SHP77 treated with DMSO at 0.1 percent for 48 hours (cell line): ENCODE measurements around the gene ELMO3.
A peak's percentile ranks its signal among the peaks of the same experiment; 100 is the strongest.

Source experiments
- DNase-seq: peaks from one replicate; lab custom pipeline; 2025; lab: John Stamatoyannopoulos, UW

ELMO3 gene, protein sequence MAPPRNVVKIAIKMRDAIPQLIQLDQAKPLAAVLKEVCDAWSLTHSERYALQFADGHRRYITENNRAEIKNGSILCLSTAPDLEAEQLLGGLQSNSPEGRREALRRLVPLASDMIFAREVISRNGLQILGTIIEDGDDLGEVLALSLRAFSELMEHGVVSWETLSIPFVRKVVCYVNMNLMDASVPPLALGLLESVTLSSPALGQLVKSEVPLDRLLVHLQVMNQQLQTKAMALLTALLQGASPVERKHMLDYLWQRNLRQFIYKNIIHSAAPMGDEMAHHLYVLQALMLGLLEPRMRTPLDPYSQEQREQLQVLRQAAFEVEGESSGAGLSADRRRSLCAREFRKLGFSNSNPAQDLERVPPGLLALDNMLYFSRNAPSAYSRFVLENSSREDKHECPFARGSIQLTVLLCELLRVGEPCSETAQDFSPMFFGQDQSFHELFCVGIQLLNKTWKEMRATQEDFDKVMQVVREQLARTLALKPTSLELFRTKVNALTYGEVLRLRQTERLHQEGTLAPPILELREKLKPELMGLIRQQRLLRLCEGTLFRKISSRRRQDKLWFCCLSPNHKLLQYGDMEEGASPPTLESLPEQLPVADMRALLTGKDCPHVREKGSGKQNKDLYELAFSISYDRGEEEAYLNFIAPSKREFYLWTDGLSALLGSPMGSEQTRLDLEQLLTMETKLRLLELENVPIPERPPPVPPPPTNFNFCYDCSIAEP

GRCh38 chr16:67199011-67199807 is at the start of gene ELMO3:
Gene ELMO3 (plus strand): TSS chr16:67199131. CDS start chr16:67199327, 196 bp downstream.
- no peak for DNase-seq

DNA sequence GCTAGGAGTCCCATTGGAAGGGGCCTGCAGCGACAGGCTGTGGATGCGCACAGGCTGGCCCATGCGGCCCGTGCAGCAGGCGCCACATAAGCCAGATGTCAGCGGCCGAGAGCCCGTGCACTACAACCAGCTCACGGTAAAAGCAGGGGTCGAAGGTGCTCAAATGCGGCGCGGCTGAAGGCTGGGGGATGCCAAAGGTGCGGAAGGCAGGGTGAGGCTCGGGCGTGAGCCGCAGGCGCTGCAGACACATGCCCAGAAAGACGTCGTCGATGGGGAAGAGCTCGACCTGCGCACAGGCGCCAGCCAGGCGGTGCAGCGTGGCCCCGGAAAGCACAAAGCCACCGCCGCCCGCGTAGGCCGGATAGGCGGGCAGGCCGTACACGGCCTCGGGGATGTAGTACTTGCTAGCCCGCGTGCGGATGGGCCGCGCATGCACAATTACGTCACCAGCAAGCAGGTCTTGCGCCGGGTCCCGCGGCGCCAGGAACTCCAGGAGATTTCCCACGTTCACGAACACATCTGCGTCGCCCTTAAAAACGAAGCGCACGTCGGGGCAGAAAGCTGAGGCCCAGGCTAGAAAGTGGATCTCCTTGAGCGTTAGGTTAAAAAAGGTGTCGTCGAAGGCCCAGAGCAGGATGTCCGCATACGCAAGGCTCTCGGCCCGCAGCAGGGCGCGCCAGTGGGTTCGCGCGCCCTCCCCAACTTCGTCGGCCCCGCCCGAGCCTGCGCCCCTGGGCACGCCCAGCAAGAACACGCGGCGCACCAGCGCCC is 49.5 kb upstream of the ELMO3 start:
- DNase-seq: no peak

DNA sequence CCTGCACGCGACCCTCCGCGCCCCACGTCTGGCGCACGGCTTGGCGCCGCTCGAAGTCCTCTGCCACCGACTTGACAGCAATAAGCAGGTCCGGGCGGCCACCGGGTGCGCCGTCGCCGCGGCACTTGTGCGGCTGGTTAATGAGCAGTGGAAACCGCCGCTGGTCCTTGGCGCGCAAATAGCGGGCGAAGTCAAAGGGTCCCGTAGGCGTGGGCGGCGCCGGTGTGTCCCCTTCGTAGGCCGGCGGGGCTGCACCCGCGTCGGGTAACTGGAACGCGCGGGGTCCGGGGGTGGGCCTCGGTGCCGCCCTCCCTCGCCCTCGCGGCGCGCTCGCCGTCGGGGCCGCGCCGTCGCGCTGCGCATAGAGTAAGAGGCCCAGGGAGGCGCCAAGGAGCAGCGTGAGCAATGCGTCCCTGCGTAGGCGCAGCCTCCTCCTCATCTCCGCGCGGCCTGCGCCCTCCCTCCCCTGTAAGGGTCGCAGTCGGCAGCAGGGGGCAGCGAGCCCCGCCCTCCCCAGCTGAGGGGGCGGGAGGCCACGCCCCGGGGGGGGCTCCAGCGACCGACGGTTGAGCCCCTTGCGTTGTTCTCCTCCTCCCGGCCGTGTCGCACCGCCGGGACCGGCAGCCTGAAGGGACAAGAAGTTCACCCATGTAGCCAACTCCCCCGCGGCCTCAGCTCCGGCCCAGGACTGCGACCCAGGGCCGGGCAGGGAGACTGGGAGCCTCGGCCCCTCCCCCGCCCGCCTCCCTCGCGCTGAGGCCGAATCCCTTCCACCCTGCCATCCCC is 48.7 kb upstream of the ELMO3 start:
- no peak for DNase-seq

GRCh38 chr16:67150833-67151396 is 48.0 kb upstream of the ELMO3 start, which contains the start of gene B3GNT9:
Gene B3GNT9 (minus strand): TSS chr16:67150998. CDS start chr16:67150485, 513 bp downstream.
- no peak for DNase-seq

GRCh38 chr16:67151431-67152097 is 47.4 kb upstream of the ELMO3 start:
- DNase-seq: no peak

DNA sequence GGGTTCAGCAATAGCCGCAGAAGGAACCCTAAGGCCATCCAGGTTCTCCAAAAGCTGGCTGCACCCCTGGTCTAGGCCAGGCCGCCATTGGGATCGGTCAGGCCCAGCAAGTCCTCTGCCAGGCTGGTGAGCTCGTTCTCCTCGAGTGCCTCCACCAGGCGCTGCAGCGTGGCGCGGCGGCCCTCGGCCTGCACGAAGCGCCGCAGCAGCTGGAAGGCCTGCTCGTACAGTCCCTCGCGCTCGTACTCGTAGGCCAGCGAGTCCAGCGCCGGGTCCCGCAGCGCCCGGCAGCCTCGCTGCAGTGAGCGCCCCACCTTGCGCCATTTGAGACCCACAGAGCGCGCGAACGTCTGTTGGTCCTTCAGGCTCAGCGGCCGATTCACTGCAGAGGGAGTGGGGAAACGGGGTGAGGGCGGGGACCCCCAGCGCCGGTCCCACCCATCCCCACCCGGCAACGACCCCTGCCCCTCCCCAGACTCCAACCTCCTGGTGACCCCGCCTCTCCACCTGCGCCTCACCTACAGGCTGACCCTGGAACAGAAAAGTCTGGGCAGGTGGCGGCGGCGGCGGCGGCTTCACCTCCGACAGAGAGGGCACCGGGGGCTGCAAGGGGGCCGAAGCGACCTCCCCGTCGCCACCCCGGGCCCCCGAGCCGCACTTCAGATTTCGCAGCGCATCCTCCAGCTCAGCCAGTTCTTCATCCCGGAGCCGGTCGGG is 44.2 kb upstream of the ELMO3 start:
- no peak for DNase-seq

- DNase-seq: peak; percentile 31
Measured at GRCh38 chr16:67155295-67156142, 43.4 kb upstream of the ELMO3 start.

- DNase-seq: no peak
Measured at GRCh38 chr16:67156143-67156844, 42.6 kb upstream of the ELMO3 start.

DNA sequence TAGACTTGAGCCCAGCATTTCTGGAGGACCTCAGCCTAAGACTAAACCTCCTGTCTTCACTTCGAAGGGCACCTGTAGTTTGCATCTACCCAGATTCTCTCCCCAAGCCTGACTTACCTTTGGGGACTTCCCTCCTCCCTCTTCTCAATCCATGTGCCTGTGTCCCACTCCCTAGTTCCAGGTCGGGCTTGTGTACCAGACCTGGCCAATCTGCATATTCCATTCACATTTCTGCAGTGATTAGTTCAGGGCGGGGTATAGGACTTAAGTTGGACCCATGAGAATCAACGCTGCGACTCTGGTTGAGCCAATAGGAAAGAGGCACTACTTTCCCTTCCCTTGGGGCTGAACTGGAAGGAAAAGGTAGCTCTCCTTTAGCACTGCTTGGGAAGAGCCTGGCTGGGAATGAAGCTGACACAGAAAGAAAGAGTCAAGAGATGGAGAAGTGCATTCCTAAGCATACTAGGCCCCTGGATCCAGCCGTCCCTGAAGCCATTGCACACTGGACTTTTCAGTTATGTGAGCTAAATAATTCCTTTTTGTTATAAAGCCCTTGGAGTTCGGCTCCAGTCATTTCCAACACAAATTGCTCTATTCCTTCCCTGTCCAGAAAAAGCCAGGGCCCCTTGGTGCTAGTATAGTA is 41.7 kb upstream of the ELMO3 start:
- DNase-seq: no peak

DNA sequence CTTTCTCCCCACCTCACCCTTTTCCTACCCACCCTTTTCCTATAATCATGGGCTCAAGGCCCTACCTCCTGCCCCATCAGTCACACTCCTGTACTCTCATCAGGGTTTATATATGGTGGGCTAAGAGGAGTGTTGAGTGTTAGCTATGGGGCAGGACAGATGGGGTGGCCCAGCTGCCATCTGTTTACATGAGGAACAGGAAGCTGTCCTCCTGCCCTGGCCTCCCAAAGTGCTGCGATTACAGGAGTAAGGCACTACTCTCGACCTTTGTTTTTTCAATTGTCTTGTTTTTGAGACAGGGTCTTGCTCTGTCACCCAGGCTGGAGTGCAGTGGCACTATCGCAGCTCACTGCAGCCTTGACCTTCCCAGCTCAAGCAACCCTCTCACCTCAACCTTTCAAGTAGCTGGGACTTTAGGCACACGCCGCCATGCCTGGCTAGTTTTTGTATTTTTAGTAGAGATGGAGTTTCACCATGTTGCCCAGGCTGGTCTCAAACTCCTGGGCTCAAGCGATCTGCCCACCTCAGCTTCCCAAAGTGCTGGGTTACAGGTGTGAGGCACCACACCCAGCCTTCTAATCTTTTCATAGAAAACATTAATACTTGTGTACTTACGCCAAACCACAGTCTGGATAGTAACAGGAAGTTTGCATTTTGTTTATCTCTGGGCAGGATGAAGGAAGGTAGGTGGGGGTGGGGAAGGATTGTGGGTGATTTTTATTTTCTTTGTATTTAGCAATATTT is 40.9 kb upstream of the ELMO3 start:
- DNase-seq: no peak

GRCh38 chr16:67158637-67159600 is 40.0 kb upstream of the ELMO3 start:
- no peak for DNase-seq

- peak; percentile 10 for DNase-seq
Measured at GRCh38 chr16:67161595-67162058, 37.3 kb upstream of the ELMO3 start.

GRCh38 chr16:67162506-67163163 is 36.3 kb upstream of the ELMO3 start:
- DNase-seq: no peak

DNA sequence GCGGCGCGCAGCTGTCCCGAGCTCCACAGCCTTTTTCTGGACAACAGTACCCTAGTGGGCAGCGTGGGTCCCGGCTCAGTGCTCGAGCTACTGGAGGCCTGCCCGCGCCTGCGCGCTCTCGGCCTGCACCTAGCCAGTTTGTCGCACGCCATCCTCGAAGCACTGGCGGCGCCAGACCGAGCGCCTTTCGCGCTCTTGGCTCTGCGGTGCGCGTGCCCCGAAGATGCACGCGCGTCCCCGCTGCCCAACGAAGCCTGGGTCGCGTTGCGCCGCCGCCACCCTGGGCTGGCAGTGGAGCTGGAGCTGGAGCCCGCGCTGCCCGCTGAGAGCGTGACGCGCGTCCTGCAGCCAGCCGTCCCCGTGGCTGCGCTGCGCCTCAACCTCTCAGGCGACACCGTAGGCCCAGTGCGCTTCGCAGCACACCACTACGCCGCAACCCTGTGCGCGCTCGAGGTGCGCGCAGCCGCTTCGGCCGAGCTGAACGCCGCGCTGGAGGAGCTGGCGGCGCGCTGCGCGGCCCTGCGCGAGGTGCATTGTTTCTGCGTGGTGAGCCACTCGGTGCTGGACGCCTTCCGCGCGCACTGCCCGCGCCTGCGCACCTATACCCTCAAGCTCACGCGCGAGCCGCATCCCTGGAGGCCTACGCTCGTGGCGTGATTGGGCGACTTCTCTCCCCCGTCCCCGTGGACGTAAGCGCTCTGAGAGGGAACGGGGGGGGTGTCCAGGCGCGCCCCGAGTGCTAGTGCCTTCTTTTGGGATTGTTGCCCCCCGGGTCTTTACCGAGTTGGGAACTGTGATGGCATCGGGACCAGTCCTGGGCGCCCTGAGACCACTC is 35.5 kb upstream of the ELMO3 start:
- DNase-seq: no peak
